ENCODE results near the gene HSD17B3.
"Not testable (repeated sequence)": the region's sequence is repeated elsewhere in the genome, so short reads cannot be mapped to it uniquely, and the experiment has no call there.

Gene HSD17B3

GRCh38 chr9:96305171-96305570, 3.2 kb upstream of the HSD17B3 start:
- DNase-seq = no peak

- DNase-seq = no peak
Measured at GRCh38 chr9:96304230-96304629, 2.3 kb upstream of the HSD17B3 start.

- DNase-seq = no peak
Measured at GRCh38 chr9:96299823-96300222, 2.2 kb downstream of the HSD17B3 start.

GRCh38 chr9:96294159-96294545, 7.8 kb downstream of the HSD17B3 start:
- no peak for DNase-seq

- no peak for DNase-seq
Measured at GRCh38 chr9:96293498-96294158, 8.3 kb downstream of the HSD17B3 start.

GRCh38 chr9:96289392-96289791, 12.6 kb downstream of the HSD17B3 start:
- no peak for DNase-seq

GRCh38 chr9:96281641-96282040, 20.3 kb downstream of the HSD17B3 start:
- DNase-seq = no peak

- no peak for DNase-seq
Measured at GRCh38 chr9:96279932-96280331, 22.0 kb downstream of the HSD17B3 start.

- DNase-seq = no peak
Measured at GRCh38 chr9:96274939-96275338, 27.0 kb downstream of the HSD17B3 start.

GRCh38 chr9:96270236-96270744, 31.7 kb downstream of the HSD17B3 start:
- no peak for DNase-seq

GRCh38 chr9:96258967-96259366, 43.0 kb downstream of the HSD17B3 start:
- DNase-seq = peak; percentile 37

- DNase-seq = no peak
Measured at GRCh38 chr9:96256800-96257199, 45.2 kb downstream of the HSD17B3 start.

- DNase-seq = no peak
Measured at GRCh38 chr9:96255698-96256097, 46.3 kb downstream of the HSD17B3 start.

- DNase-seq = no peak
Measured at GRCh38 chr9:96253059-96253696, 48.8 kb downstream of the HSD17B3 start.

GRCh38 chr9:96251451-96251850, 50.5 kb downstream of the HSD17B3 start:
- DNase-seq = no peak

GRCh38 chr9:96249746-96250145, 52.2 kb downstream of the HSD17B3 start:
- DNase-seq = no peak

GRCh38 chr9:96246267-96246671, 55.7 kb downstream of the HSD17B3 start:
- DNase-seq = no peak

GRCh38 chr9:96245399-96245798, 56.6 kb downstream of the HSD17B3 start:
- DNase-seq = no peak

GRCh38 chr9:96243778-96244177, 58.2 kb downstream of the HSD17B3 start:
- DNase-seq = no peak

- DNase-seq = no peak
Measured at GRCh38 chr9:96242811-96243210, 59.2 kb downstream of the HSD17B3 start.

- DNase-seq = no peak
Measured at GRCh38 chr9:96241391-96241809, 60.6 kb downstream of the HSD17B3 start.

GRCh38 chr9:96236854-96237550, 65.0 kb downstream of the HSD17B3 start:
- no peak for DNase-seq

GRCh38 chr9:96236337-96236736, 65.6 kb downstream of the HSD17B3 start:
- not testable (repeated sequence) for DNase-seq

All from DMS153 (cell line).